IPS-NIHi7 (cell line): ENCODE measurements around the gene LLGL1.

ENCODE experiments used
- DNase-seq: peaks from one replicate; pipeline ENCODE4 v3.0.0; 2012; ENCODE audit warnings: mixed read lengths; ENCODE audit errors: extremely low spot score

LLGL1 gene

DNA sequence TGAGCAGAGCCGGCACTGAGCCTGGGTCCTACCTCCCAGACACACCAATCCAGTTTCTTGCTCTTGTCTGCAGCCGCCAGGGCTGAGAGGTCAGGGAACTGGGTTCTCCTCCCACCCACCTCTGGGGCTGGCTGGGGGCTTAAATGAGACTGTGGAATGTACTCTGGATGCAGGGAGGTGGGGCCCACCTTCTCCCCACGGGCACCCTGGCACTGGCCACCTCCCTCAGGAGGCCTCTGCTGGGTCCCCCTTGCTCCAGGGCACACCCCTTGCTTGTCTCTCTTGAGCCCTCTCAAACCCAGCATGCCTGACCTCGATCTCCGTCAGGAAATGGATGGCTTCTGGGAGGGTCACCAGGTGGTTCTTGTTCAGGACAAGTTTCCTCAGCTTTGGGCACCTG, 26.7 kb downstream of the LLGL1 start:
- DNase-seq, result no peak

DNA sequence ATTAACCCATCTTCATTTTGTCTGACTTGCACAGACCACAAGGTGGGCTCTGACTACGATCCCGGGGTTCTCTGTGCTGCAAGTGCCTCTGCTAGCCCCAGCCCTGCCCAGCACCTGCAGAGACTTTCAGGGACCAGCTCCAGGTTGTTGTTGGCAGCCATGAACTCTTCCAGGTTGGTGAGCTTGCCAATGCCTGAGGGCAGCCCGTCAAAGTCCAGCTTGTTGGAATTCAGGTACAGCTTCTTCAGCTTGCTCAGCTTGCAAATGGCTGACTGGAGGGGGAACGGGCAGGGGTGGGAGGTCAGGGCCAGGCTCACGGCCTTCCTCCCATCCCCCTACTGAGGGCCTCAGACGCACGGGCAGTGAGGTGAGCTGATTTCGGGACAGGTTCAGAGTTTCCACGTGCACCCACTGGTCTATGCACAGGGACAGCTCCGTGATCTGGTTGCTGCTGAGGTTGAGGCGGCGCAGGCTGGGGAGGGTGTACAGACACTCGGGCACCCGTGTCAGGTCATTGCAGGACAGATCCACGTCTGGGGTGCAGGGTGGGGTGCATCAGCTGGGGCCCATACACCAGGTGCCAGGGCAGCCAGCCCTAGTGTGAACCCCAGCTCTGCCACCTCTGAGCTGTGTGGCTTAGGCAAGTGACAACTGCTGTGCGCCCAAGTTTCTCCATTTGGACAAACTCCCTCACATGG, 27.9 kb downstream of the LLGL1 start:
- DNase-seq, result no peak

DNA sequence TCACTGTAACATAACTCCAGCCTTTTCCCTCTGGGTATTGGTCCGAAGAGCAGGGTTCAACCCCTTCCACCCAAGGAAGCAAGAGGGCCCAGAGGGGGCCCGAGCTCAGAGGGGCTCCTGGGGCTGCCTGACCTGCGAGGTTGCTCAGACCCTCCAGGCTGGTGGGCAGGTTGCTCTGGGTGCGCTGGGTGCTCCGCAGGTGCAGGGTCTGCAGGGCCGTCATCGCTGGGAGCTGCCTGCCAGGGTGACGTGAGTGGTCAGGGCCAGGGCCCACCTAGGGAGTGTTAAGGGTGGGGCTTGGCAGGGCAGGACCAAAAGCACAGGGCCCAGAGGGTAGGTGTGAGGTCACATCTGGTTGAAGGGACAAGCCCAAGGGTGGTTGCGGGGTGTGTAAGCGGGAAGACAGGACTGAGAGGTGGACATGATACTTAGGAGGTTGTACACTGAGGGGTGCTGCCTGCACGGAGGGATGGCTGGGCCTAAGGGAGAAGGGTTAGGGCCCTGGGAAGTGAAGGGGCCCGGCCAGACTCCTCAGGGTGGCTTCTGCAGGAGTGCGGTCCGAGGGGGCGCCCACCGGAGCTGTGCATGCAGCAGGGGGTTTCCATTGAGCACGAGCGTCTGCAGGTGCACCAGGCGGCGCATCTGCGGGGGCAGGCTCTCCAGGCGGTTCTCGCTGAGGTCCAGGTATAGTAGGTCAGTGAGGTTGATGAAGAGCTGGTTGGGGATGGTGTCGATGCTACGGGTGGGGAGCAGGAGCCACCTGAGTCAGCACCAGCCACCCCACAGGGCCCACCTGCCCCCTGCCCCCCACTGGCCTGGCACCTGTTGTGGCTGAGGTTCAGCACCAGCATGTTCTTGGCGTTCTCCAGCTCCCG, 28.7 kb downstream of the LLGL1 start:
- DNase-seq, result no peak

DNA sequence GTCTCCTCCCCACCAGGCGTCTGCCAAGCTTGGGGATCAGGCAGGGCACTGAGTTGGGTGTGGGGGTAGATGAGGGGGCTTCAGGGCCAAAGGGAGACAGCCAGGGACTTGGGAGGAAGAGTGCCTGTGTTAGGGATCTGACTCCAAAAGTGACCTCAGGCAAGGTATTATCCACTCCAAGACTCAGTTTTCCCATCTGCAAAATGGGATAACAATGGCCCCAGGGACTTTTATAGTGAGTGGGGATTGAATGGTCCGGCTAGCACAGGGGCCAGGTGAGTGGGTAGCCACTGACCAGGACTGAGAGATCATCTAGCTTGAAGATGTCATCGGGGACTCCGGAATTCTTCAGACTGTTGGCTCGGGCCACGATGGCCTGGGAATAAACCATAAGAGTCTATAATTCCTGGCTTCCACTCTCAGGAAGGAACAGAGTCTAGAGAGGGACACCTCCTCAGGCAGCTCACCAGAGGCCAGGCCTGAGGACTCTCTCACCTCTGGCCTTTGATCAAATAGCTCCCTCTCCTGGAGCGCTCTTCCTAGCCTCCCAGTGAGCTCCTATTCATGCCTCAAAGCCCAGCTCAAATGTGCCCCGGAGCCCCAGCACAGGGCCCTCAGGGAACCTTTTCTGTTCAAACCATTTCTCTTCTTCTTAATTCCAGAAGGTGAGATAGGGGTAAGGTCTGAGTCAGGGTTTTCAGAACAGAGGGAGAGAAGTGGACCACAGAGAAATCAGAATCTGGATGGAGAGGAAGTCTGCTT, 29.6 kb downstream of the LLGL1 start:
- DNase-seq, result no peak

GRCh38 chr17:18256351-18256750, 30.9 kb downstream of the LLGL1 start:
- DNase-seq, result no peak

DNA sequence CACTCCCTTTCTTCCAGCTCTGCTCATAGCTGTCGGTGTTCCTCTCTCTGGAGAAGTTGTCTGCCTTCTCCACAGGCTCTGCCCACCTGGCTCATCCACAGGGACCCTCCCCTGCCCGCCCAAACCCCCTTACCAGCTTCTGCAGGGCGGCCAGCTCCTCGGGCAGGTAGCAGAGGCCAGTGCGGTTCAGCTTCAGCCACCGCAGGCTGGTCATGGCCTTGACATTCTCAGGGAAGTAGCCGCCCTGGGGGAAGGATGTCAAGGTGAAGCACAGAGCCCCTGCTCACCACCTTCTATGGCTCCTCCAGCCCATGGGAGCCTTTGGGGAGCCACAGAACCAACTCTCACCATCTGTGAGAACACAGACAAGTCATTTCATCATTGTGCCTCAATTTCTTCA, 31.3 kb downstream of the LLGL1 start:
- DNase-seq, result no peak

- DNase-seq, result peak; percentile 41
Measured at GRCh38 chr17:18257268-18257981, 32.0 kb downstream of the LLGL1 start.

DNA sequence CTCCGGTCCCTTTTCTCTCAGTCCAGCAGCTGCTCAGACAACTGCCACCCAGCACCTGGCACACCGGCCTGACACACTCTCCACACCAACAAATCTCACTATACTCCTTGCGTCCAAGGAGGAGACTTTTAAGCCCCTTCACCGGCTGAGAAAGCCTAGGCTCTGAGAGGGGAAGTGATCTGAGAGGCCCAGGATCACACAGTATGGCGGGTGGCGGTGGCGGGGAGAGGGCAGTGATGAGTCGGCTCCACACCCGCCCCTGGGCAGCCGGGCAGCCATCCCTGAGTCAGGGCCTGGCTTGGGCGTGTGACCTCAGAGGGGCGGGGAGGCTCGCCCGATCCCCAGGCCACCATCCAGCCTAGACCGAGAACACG, 32.5 kb downstream of the LLGL1 start:
- peak; percentile 76 for DNase-seq

- peak; percentile 66 for DNase-seq
Measured at GRCh38 chr17:18258356-18259038, 33.1 kb downstream of the LLGL1 start, which contains the start of gene FLII. Gene FLII (minus strand): TSS chr17:18258738. CDS start chr17:18258690, 48 bp downstream.

- DNase-seq, result no peak
Measured at GRCh38 chr17:18259621-18260331, 34.3 kb downstream of the LLGL1 start.

- DNase-seq, result peak; percentile 98
Measured at GRCh38 chr17:18260332-18261145, 35.1 kb downstream of the LLGL1 start, which contains the start of gene MIEF2. Gene MIEF2 (plus strand): TSS chr17:18260662. CDS start chr17:18262721, 2,059 bp downstream.

DNA sequence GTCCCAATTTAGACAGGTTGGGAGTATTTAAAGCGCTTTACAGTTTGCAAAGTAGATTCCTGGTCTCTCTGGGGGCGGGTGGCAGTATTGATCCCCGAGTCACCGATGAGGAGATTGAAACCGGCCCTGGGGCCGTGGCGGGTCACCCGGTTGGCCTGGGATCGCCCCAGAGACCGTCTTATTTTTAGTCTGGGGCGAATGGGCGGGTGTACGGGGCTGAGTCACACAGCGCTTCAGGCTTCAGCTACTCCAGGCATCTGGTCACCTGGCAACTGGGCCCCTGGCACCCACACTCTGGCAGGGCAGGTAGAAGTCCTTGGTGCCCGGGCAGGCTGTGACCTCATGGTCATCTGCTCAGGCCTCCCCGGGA, 35.7 kb downstream of the LLGL1 start:
- peak; percentile 52 for DNase-seq

DNA sequence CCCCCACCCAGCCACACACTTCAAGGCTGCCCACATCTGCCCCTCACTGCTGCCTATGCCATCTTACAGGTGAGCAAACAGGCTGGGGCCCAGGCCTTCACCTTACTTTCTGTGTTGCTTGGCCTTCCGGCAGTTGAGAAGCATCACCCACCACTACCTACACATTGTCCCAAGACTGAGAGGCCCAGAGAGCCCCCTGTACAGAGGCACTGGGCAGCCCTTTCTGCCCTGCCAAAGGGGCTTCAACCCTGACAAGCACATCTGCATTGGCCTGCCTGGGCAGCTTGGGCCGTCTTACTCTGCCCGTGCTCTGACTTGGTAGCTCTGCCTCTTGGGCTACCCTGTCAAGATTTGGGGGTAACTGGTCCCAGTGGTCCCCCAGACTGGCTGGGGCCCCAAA, 36.2 kb downstream of the LLGL1 start:
- DNase-seq, result no peak

DNA sequence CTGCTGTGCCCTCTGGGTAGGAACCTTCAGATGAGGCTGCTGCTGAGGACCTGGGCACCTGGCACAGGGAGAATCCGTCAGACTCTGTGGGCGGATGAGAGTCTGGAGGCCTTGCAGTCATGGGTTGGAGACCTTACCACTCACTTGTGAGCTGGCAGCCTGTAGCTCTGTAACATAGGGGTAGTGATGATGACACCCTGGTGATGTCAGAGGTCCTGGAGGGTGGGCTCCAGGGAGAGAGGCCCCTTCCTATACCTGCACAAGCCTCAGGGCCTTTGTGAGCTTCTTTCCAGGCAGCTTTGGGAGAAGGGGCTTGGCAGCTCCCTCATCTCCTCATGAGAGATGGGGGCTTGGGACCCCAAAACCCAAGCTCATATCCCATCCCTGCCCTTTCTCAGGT, 36.7 kb downstream of the LLGL1 start:
- no peak for DNase-seq

DNA sequence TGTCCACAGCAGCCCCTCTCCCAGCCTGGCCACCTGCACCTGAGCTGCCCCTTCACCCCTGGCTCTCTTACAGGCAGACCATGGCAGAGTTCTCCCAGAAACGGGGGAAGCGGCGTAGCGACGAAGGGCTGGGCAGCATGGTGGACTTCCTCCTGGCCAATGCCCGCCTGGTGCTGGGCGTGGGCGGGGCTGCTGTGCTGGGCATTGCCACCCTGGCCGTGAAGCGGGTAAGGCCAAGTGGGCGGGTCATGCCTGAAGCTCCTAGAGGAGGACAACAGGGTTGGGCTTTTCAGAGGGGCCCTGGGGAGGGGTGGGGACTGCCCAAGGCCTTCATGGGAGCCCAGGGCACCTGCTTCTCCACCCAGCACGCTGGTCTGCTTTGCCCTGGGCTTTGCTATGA, 37.2 kb downstream of the LLGL1 start:
- no peak for DNase-seq

GRCh38 chr17:18263885-18264682, 38.6 kb downstream of the LLGL1 start:
- DNase-seq, result no peak

GRCh38 chr17:18267366-18267765, 41.9 kb downstream of the LLGL1 start:
- DNase-seq, result no peak

DNA sequence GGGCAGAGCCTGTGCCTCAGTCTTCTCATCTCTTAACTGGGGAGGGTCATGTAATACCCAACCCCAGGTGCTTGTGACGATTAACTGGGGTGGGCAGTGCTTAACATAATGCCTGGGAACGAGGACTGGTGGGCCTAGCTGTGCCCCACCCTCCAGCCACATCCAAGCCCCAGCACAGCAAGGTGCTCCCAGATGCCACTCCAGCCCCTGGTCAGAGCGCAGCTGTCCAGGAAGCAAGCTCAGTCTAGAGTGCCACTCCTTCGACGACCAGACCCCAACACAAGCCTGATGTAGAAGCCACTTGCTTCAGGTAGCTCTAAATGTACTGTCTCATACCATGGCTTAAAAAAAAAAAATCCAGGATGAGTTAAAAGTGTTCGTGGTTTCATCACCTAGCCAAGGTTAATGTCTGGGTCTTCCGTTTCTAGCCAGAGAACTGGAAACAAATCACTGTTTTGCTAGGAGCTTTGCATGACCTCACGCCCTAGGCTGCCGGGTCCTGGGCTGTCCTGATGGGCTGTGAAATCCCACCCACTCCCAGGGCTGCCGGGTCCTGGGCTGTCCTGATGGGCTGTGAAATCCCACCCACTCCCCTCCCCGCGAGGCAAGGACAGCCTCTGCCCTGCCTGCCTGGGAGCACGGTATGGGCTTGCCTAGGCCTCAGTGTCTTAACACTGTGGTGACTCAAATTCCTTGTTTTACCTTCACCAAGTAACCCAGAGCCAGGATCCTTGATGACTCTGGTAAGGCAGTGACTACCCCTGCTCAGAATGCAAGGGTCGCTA, 42.7 kb downstream of the LLGL1 start:
- peak; percentile 69 for DNase-seq
